EH (cell line): ENCODE results near the gene C1orf35.

Source experiments
- DNase-seq: peaks from one replicate; pipeline ENCODE4 v3.0.0-alpha.2; 2015; ENCODE audit warnings: low read depth

C1orf35 gene

GRCh38 chr1:228079013-228079412 lies 24.1 kb downstream of the C1orf35 start:
- no peak for DNase-seq

- no peak for DNase-seq
These were observed 25.4 kb downstream of the C1orf35 start for GRCh38 chr1:228077565-228078330.

DNA sequence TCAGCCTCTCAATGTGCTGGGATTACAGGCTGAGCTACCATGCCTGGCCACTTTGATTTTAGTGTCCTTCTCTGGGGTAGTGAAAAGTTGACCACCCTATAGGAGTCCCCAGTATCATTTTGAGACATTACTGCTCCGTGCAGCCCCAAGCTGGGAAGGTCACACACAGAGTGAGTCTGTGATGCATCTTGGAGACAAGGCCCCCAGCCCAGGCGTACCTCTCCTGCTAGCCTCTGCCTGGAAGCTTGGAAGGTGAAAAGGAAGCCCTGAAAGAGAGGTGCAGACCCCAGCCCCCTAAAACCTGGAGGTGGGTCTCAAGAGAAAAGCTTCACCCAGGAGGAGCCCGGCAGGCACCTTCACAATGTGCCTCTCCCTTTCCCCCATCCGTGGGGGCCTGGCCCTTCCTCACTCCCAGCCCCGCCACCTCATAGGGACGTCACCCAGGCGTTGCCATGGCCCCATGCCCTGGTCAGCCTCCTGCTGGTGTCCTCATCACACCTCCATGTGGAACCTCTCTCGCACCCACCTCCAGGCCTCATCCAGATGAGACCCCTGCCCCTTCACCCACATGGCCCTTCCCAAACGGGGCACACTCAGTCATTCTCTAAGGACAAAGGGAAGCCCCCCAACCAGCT lies 26.2 kb downstream of the C1orf35 start:
- DNase-seq = no peak

DNA sequence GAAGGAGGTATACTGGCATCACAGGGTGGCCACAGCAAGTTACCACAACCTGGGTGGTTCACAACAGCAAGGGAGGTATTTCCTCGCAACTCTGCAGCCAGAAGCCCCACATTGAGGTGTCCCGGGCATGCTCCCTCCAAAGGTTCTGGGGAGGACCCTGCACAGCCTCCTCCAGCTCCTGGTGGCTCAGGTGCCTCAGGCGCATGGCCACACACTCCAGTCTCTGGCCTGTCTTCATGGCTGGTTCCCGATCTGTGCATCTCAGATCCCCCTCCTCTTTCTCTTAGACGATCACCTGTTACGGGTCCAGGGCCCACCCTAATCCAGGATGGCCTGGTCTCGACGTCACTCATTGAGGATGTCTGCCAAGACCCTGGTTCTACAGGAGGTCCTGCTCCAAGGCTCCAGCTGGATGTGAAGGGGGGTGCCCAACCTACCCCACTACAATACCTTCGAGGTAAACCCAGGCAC lies 27.3 kb downstream of the C1orf35 start:
- no peak for DNase-seq

DNA sequence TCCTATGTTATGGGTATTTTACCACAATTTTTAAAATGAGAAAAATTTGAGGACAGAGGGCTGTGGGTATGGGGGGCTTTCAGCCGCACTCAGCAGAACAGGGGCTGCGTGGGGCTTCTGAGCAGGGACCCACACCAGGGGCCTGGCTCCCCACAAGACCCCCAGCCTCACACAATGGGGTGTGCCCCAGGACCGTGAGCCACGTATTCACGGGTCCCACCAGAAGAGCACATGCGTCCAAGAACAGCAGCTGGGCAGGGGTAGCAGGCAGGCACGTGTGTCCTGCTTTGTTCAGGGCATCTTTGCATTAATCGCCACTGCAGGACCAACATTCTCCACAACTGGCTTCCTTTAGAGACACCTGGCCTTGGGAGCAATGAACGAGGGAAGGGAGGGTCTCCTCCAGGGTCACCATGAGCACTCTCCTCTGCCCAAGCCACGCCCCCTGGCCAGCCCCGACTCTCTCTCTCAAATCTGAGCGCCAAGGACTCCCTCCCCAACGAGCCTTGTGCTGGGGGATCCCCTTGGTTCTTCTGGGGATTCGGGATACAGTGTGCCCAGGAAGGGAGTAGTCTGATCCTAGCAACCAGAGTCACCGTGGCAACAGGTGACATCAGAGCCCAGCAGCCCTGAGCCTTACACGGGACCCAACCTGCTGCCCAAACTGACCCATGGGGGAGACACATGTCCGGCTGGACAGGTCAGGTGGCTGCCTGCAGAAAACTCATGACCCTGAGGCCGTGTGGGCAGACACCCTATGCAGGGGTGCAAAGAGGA lies 28.0 kb downstream of the C1orf35 start:
- no peak for DNase-seq

GRCh38 chr1:228073857-228074545 lies 29.1 kb downstream of the C1orf35 start:
- DNase-seq = peak; percentile 46

- no peak for DNase-seq
These were observed 29.9 kb downstream of the C1orf35 start for GRCh38 chr1:228073061-228073856.

- DNase-seq = no peak
These were observed 30.5 kb downstream of the C1orf35 start for GRCh38 chr1:228072658-228073043.

GRCh38 chr1:228071839-228072657 lies 31.1 kb downstream of the C1orf35 start:
- no peak for DNase-seq

GRCh38 chr1:228070851-228071250 lies 32.3 kb downstream of the C1orf35 start:
- DNase-seq = no peak

GRCh38 chr1:228070173-228070572 lies 33.0 kb downstream of the C1orf35 start:
- DNase-seq = no peak

DNA sequence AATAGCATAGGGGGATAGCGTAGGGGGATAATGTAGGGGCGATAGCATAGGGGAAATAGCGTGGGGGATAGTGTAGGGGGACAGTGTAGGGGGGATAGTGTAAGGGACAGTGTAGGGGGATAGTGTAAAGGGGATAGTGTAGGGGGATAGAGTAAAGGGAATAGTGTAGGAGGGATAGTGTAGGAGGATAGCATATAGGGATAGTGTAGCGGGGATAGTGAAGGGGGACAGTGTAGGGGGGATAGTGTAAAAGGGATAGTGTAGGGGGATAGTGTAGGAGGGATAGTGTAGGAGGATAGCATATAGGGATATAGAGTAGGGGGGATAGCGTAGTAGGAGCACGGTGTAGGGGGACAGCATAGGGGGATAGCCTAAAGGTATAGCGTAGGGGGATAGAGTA lies 34.8 kb downstream of the C1orf35 start:
- DNase-seq = no peak

DNA sequence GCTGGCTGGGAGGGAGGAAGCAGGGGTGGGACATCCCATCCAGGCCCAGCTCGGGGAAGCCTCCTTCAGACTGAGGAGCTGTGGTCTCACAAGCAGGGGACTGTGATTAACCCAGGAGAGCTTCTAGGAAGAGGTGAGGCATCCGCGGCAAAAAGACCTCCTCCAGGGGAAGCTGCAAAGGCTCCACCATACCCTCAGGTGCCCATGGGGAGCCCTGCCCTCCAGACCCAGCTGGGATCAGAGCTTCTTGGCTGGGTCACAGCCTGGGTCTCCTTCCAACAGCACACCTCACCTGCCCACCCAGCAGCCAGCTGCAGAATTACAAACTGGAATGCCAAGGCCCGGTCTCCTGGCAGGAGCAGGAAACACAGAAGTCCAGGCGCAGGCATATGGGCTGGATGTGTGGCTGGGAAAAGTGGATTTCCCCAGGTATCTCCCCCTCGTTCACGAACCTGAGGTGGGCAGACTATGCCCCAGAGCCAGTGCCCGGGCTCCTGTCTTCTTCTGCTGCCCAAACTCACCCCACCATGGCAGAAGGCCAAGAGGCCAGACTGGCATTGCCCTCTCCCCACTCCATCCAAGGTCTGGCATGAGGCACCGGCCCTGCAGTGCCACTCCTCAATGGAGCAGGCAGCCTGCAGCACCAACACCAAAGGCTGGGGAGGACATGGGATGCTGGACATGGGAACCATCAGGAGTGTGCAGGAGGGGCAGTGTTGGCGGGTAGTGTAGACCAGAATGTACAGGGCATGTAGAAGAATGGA lies 36.1 kb downstream of the C1orf35 start:
- DNase-seq = no peak

DNA sequence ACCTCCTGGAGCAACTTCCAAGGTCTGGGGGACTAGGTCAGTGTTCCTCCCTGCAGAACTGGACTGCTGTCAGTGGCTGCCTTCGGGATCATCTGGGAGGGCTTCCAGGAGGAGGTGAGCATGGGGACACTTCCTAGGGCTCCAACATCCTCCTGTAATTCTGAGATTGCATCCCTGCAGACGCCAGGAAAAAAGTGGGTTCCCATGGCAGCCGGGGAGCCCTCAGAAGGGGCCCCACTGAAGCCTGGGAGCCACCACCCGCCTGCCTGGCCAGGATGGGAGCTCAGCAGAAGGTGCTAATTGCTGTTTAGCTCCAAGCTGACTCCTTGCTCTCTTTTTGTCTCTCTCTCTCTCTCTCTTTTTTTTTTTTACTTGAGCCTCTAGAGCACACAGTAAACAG lies 36.7 kb downstream of the C1orf35 start:
- DNase-seq = no peak

DNA sequence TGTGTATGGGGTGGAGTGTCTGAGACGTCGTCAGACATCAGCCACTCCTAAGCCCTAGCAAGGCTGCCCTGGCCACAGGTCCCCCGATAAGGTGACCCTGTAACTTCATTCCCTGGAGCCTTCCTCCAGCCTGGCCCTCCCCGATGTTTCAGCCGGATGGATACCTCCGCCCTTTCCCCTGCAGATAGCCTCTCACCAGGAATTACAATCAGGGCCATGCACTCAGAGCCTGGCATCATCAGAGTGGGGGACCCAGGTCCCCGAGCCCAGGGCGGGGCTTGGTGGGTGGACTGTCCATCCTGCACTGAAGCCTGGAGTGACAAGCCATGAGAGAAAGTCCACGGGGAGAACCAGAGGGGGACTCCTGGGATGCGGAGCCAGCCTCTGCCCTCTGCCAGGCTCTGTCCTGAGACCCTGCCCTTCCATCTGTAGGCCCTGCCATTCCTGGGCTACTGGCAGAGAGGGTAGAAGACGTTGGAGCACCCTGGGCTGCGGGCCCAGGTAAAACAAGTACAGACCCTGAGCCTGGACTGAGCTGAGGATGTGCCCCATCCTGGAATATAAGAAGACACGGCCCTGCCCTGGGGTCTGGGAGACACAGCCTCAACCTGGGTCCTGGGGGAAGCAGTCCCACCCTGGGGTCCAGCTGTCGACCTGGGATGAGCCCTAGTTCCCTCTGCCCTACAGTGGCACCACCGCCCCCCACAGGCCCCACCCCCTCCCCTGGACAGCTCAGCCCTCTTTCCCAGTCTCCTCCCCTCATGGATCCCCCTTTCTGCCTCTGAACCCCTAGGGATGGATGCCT lies 37.4 kb downstream of the C1orf35 start:
- no peak for DNase-seq

DNA sequence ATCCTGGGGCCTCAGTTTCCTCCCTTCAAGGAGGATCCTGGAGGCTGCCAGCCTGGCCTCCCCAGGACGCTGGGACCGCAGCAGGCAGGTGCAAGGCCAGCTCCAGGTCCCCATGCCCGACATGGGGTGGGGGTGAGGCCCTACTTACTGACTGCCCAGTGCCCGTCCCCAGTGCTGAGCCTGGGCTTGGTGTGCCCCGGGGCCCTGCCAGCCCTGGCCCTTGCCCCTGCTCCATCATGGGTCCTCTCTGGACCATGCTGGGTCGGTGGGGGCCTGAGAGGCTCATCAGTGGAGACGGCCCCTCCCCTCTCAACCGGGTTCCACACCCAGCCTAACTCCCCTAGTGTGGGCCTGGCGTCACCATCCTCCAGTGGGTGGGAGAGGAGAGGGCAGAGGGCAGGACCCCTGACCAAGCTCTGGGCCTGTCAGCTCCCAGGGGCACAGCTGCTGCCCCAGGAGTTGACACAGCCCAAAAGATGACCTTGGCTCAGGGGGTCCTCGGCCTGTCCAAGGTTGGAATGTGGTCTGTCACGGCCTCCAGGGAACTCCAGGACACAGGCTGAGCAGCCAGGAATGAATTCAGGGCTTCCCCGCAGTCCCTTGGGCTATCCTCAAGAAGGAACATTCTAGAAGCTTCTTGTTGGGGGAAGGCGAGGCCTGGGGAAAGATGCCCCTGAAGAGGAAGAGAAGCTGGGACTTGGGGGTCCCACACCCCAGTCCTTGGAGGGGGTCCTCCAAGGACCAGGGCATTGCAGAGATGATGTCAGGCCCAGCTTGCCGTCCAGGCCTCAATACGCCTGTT lies 38.2 kb downstream of the C1orf35 start:
- DNase-seq = no peak

DNA sequence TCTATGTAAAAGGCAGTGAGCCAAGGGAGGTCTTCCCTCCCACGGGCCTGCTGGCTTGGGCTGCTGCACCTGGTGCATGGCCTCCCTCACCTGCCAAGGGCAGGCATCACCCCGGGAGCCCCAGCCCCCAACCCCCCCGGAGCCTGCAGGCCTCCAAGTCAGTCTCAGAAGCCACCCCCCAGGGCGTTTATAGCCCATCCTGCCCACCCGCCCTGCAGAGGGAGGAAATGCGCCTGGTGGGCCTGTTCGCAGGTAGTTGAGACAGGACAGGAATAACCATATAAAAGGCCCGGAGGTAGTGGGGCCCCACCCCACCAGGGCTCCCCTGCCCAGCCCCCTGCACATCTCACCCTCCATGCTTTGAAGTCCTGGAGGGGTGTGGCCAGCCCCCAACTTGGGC lies 38.8 kb downstream of the C1orf35 start:
- DNase-seq = no peak
